Hematopoietic multipotent progenitor cell treated with erythropoietin and hydrocortisone succinate and interleukin-3 and kit ligand, for 4 days (in vitro differentiated cells): ENCODE measurements around the gene PARD3B.

ENCODE experiments used
- DNase-seq: peaks from one replicate; pipeline ENCODE4 v3.0.0-alpha.2; 2015

The PARD3B gene

GRCh38 chr2:205077159-205077558 is 531.9 kb downstream of the PARD3B start:
- peak; percentile 18 for DNase-seq

DNA sequence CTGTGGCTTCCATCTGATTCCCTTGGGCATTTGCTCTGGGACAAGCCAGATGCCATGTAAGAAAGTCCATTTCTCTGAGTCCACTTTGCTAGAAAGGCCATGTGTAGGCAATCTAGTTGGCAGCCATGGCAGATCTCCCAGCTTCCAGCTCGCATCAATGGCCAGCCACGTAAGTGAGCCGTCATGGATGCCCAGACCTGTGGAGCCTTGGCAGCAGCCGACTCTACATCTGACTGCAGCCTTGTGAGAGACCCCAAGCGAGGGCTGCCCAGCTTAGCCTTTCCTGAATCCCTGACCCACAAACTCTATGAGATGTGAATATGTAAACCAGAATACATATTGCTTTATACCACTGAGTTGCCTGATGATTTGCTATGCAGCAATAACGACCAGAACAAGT is 533.5 kb downstream of the PARD3B start:
- DNase-seq = no peak

GRCh38 chr2:205079173-205079572 is 533.9 kb downstream of the PARD3B start:
- DNase-seq = no peak

- DNase-seq = no peak
These were observed 541.4 kb downstream of the PARD3B start for GRCh38 chr2:205086662-205087061.

- DNase-seq = no peak
These were observed 542.6 kb downstream of the PARD3B start for GRCh38 chr2:205087862-205088261.

DNA sequence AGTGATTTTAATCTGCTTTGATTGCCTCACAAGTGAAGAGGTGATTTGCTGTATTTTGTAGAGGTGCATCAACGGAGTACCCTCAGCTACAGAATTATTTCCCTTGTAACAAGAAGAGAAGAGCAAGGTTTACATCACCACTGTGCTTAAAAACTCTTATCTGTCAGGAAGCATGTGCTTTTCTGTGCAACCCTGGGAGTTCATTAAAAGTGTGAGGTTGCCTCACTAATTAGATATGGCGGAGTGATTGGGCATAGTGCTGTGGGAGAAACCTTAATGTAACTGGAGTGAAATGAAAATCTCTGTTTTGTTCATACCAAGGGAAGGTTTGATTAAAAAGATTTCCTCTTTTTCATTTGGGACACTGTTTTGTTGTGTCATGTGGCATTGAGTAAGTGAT is 544.7 kb downstream of the PARD3B start:
- peak; percentile 72 for DNase-seq

GRCh38 chr2:205091411-205091810 is 546.1 kb downstream of the PARD3B start:
- no peak for DNase-seq

- DNase-seq = no peak
These were observed 548.8 kb downstream of the PARD3B start for GRCh38 chr2:205094031-205094430.

DNA sequence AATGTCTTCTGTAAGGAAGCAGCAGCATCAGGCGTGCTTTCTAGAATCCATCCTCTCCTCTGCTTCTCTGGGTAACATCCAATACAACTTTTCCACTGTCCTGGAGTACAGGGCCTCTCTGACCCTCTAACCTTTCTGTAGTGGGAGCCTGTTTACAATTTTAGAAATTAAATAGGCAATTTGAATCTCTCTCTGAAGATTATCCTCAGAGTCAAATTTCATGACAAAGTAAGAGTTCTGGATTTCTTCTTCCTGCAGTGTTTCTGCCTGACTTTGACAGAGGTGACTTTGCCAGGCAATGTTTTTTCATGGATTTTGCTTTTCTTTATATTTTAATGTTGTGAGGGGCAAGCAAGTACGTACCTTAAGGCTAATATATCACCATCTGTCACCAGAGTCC is 558.4 kb downstream of the PARD3B start:
- no peak for DNase-seq

- DNase-seq = no peak
These were observed 562.5 kb downstream of the PARD3B start for GRCh38 chr2:205107810-205108209.

DNA sequence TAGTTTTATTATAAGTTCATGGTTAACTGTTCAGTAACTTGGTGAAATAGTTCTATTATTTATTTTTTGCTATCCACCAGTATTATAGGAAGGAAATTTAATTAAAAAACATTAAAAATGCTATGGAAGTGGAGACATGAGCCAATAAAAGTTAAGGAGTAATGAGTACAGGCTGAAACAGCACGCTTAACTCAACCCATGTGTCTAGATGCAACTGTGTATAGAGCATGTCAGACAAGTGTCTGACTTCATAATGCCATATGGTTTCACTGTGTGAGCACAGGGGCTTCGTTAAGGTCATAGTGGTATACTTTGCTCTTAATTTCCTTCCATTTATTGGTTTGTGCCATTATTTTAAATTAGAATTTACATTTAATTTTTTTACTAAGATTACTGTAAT is 570.2 kb downstream of the PARD3B start:
- no peak for DNase-seq

DNA sequence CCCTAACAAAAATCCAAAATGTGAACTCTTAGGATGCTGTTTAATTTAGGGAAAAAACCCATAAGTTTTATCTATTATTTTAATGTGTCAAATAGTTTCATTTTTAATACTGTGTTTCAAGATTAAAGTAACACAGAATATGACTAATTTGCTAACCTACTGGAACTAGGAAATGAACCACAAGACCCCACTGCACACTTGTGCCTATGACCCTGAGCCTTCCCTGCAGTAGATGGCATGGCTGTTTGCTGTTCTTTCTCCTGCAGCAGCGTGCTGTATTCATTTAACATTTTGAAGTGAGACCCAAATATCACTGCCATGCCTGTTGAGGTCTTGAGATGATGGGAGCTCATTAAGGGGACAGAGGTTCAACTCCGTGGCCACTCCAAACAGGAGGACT is 571.9 kb downstream of the PARD3B start:
- no peak for DNase-seq

GRCh38 chr2:205119136-205119535 is 573.9 kb downstream of the PARD3B start:
- no peak for DNase-seq

- DNase-seq = no peak
These were observed 583.5 kb downstream of the PARD3B start for GRCh38 chr2:205128726-205129125.

- DNase-seq = peak; percentile 41
These were observed 584.3 kb downstream of the PARD3B start for GRCh38 chr2:205129531-205129930.

GRCh38 chr2:205130111-205130829 is 585.0 kb downstream of the PARD3B start:
- peak; percentile 43 for DNase-seq

DNA sequence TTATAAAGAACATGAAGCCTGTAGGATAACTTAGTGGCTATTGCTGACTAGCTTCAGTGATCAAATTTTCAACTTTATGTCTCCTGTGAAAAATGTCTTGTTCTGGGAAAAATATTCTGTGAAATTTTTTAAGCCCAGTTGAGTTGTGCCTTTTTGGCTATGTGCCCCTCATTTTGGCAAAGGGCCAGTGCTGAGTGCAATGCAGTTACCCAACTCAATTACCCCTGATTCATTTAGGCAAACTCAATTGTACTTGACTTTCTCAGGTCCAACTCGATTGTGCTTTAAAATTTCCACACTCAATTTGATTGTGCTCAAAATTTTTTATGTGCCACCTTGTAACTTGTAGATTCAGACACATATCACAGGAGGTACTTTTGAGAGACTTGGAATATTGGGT is 588.3 kb downstream of the PARD3B start:
- DNase-seq = no peak

- DNase-seq = no peak
These were observed 593.5 kb downstream of the PARD3B start for GRCh38 chr2:205138735-205139134.

- DNase-seq = peak; percentile 82
These were observed 594.7 kb downstream of the PARD3B start for GRCh38 chr2:205139822-205140463.

DNA sequence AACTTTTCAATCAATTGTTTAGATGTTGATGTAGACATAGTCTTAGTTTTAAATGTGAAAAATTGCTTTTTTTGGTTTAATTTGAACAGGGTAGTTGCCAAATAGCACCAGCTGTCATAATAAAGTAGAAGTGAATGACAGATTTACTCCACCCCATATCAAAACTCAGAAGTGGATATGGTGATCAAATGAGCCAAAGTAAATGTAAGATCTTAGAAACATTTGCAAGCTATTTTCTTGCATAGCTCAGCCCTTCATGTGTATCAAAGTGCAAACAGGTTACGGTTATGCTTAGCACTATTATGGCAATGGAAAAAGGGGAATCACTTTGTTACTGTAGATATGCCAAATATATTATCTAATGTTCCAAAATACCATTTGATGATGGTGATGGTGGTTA is 596.1 kb downstream of the PARD3B start:
- no peak for DNase-seq

DNA sequence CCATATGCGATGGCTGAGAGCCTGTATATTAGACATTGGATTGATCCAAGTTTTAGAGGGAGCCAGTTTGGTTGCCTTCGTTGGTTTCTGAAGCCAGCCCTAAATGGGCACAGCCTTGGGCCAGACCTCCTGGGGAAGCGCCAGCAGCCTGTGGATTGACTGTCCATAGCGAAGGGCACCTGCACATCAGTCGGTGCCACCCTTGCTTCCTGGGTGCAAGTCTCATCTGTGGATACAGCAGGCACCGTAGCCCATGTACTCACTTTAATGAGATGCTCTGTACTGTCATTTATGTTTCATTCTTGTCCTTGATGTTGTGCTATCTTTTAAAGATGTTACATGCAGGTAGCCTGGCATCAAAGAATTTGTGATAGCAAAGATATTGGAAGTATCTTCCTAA is 600.6 kb downstream of the PARD3B start:
- no peak for DNase-seq

DNA sequence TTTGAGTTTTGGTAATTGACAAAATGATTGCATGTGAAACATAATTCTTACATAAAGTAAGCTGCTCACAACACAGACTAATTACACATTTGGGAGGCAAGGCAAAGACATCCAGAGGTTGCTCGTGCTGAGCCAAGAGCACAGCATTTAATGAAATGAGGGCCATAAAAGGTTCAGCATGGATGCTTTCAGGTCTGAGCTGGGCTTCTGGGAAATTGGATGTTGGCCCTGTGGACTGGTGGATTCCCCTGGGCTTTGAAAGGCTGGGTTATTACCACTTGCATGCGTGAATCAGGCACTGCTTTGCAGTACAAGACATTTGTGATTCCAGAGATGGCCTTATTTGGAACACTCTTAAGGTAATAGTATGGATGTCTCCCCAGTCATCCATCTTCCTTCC is 603.5 kb downstream of the PARD3B start:
- DNase-seq = no peak

- DNase-seq = no peak
These were observed 611.2 kb downstream of the PARD3B start for GRCh38 chr2:205156457-205156856.

GRCh38 chr2:205158404-205158803 is 613.1 kb downstream of the PARD3B start:
- no peak for DNase-seq
